K562 (cell line): ENCODE data around the gene LLGL1. TPM values are rescaled to one million over a fixed set of nuclear protein-coding genes. Genes with fewer than 3 reads are reported as not detected.

ENCODE experiments used
- ARID3B ChIP-seq: fragments of 250-450 bp; sonication (Bioruptor Pico); IDR thresholded peaks from 2 replicates; pipeline ENCODE4 v1.4.0; 2020; ENCODE audit warnings: borderline replicate concordance
- ATF6 ChIP-seq: sonication (generic); formaldehyde crosslinking; IDR thresholded peaks from 2 replicates; pipeline ENCODE4 v1.4.0; 2020; ENCODE audit warnings: mild to moderate bottlenecking, missing genetic modification reagents
- DLX4 ChIP-seq: fragments of 250-450 bp; sonication (Bioruptor Pico); IDR thresholded peaks from 2 replicates; pipeline ENCODE4 v1.6.1; 2021; ENCODE audit warnings: mild to moderate bottlenecking
- EP300 ChIP-seq: IDR thresholded peaks from 2 replicates; pipeline ENCODE4 v1.6.1; 2012; ENCODE audit warnings: low read length, improper control_type of control experiment
- FOXJ2 ChIP-seq: fragments of 200-800 bp; sonication (Bioruptor generic); IDR thresholded peaks from 2 replicates; pipeline ENCODE4 v1.6.1; 2016; ENCODE audit warnings: missing genetic modification characterization, missing compliant biosample characterization
- FOXP1 ChIP-seq: sonication (generic); formaldehyde crosslinking; IDR thresholded peaks from 2 replicates; pipeline ENCODE4 v1.8.0; 2022; ENCODE audit warnings: mild to moderate bottlenecking, missing genetic modification reagents
- GTF2A2 ChIP-seq: IDR thresholded peaks from 2 replicates; pipeline ENCODE4 v1.6.1; 2016; ENCODE audit warnings: mild to moderate bottlenecking, missing genetic modification characterization, missing compliant biosample characterization
- HIVEP1 ChIP-seq: fragments of 250-450 bp; sonication (Bioruptor Pico); IDR thresholded peaks from 2 replicates; pipeline ENCODE4 v1.4.0; 2020; ENCODE audit warnings: mild to moderate bottlenecking
- KAT7 ChIP-seq: sonication (generic); formaldehyde crosslinking; IDR thresholded peaks from 2 replicates; pipeline ENCODE4 v1.8.0; 2022; ENCODE audit warnings: missing genetic modification reagents, mild to moderate bottlenecking, borderline replicate concordance
- NR4A1 ChIP-seq, 2 experiments: fragments of 250-450 bp in 1 of 2; fragments of 450-650 bp in 1 of 2; sonication (Bioruptor Pico) in 1 of 2; IDR thresholded peaks; 2 replicates each; pipeline versions ENCODE4 v1.4.0 to v1.6.1; 2016 to 2020; ENCODE audit warnings: mild to moderate bottlenecking in 2 of 2, missing compliant biosample characterization in 1 of 2, missing genetic modification characterization in 1 of 2, moderate library complexity in 1 of 2
- RBM14 ChIP-seq: fragments of 200-400 bp; formaldehyde crosslinking; IDR thresholded peaks from 2 replicates; pipeline ENCODE4 v1.6.1; 2018; ENCODE audit warnings: low read depth, mild to moderate bottlenecking, low read length, moderate library complexity, borderline replicate concordance; ENCODE audit not compliant: insufficient read depth
- ZFP30 ChIP-seq: fragments of 250-450 bp; sonication (Bioruptor Pico); IDR thresholded peaks from 2 replicates; pipeline ENCODE4 v1.8.0; 2022; ENCODE audit warnings: moderate library complexity, mild to moderate bottlenecking, inconsistent platforms, borderline replicate concordance
- ZNF174 ChIP-seq: fragments of 250-450 bp; sonication (Bioruptor Pico); IDR thresholded peaks from 2 replicates; pipeline ENCODE4 v1.4.0; 2020; ENCODE audit warnings: mild to moderate bottlenecking
- ZNF449 ChIP-seq: fragments of 250-450 bp; sonication (Bioruptor Pico); IDR thresholded peaks from 2 replicates; pipeline ENCODE4 v1.8.0; 2022; ENCODE audit warnings: moderate library complexity, mild to moderate bottlenecking, inconsistent platforms
- ZNF609 ChIP-seq: sonication (generic); formaldehyde crosslinking; IDR thresholded peaks from 2 replicates; pipeline ENCODE4 v1.8.1; 2023; ENCODE audit warnings: missing genetic modification reagents, mild to moderate bottlenecking, borderline replicate concordance
- polyA plus RNA-seq, 8 experiments: library from polyadenylated mRNA; depleted of rRNA in 4 of 8; stranded (reverse) in 5 of 8; unstranded in 3 of 8; fragments of >200 nt; fragmentation: Nextera tagmentation in 2 of 8; fragmentation: Illumina TruSeq in 1 of 8; extraction: Ambion mirVana in 2 of 8; extraction: Trizol in 1 of 8; gene quantifications; 2 replicates each; pipeline versions ENCODE4 v1.2.1 to v1.2.3, GENCODE V29; 2011 to 2014; ENCODE audit warnings: inconsistent platforms in 1 of 8, missing spikeins in 1 of 8
- total RNA-seq, 7 experiments: library from RNA; depleted of rRNA in 6 of 7; stranded (reverse); fragments of >200 nt in 6 of 7; fragmentation: Illumina TruSeq in 2 of 7; extraction: Trizol in 2 of 7; gene quantifications; 2 replicates each; pipeline versions ENCODE4 v1.2.1 to v1.2.3, GENCODE V29; 2011 to 2021; ENCODE audit warnings: low replicate concordance in 1 of 7

The LLGL1 gene
- total and polyA plus RNA-seq, 9 of the 15 experiments (the other 6 are each of a cell fraction or from before 2014, with no cell fraction given), result 0.11 to 12.9 (median 5.3) TPM; not detected in 1

GRCh38 chr17:18184143-18185031 is 41.0 kb upstream of the LLGL1 start (continued):
- TF ChIP-seq FOXP1 (CRISPR knock-in tag), result peak; percentile 55; the same call in 1 of the 2 replicates
- TF ChIP-seq DLX4 (CRISPR knock-in tag), result no peak
- no peak for TF ChIP-seq ZNF609
- TF ChIP-seq KAT7 (CRISPR knock-in tag), result peak; percentile 91
- TF ChIP-seq EP300, result no peak
- TF ChIP-seq ZFP30 (CRISPR knock-in tag), result no peak
- TF ChIP-seq ATF6 (CRISPR knock-in tag), result no peak
- TF ChIP-seq ZNF174 (CRISPR knock-in tag), result no peak
- no peak for TF ChIP-seq ZNF449 (CRISPR knock-in tag)
- TF ChIP-seq NR4A1 (CRISPR knock-in tag; IDR thresholded peaks at IDR 0.05), result no peak
- no peak for TF ChIP-seq NR4A1 (tag; IDR thresholded peaks at IDR 0.05)
- TF ChIP-seq RBM14, result no peak
- TF ChIP-seq HIVEP1 (CRISPR knock-in tag), result no peak
- TF ChIP-seq FOXJ2, result no peak
- TF ChIP-seq GTF2A2 (tag), result no peak
- TF ChIP-seq ARID3B (CRISPR knock-in tag), result no peak
